NK-92 (cell line): Measurements from ENCODE around the gene RBM26.

ENCODE experiments used
- DNase-seq: peaks from one replicate; lab custom pipeline; 2025; ENCODE audit not compliant: unreplicated experiment; lab: John Stamatoyannopoulos, UW

RBM26 gene

GRCh38 chr13:79423801-79424642 lies 18.0 kb upstream of the RBM26 start:
- DNase-seq = no peak

GRCh38 chr13:79423340-79423739 lies 17.3 kb upstream of the RBM26 start:
- DNase-seq = no peak

GRCh38 chr13:79419365-79419764 lies 13.3 kb upstream of the RBM26 start:
- DNase-seq = no peak

DNA sequence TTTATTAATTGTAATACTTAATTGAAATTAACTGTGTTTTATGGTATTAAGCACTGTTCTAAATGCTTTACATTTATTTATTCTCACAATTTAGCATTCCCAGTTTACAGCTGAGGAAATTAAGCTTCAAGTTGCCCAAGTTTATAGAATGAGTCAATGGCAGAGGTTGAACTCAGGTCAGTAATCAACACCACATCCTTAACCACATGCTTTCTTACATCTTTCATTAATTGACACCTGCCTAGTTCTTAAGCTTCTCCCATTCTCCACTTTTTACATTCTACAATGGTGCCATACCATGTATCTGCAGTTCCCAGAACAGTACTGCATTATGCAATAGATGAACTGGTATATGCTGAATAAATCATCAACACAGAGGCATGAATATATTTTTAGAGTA lies 11.7 kb upstream of the RBM26 start:
- DNase-seq = no peak

DNA sequence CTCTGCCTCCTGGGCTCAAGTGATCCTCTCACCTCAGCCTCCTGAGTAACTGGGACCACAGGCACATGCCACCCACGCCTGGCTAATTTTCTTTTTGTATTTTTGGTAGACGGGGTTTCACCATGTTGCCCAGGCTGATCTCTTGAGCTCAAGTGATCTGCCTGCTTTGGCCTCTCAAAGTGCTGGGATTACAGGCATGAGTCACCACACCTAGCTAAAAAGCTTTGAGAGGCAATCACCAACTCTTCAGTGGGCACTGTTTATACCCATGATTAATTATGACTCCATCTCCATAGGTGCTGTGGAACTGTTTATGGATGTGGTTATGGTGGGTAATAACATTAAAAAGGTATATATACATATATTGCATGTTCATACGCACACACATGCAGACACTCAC lies 7.5 kb upstream of the RBM26 start:
- DNase-seq = no peak

DNA sequence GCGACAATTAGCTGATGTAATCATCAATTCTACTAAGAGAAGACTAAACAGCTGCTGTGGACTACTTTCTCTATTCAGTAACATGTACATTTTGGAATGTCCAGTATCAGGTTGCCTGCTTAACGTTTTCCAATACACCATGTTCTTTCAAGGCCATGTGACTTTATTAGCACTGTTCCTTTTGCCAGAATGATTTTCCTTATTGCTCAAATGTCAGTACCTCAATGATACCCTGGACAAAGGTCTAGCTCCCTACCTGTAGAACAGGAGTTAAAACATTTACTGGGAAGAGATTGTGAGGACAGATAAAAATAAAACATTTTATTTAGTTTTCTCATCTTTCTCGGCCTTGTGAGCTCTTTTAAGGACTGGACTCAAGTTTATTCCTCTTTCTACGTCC lies 3.8 kb upstream of the RBM26 start:
- DNase-seq = no peak

GRCh38 chr13:79407349-79407979 lies 1.4 kb upstream of the RBM26 start:
- no peak for DNase-seq

- DNase-seq = no peak
These were observed 498 bp upstream of the RBM26 start for GRCh38 chr13:79406597-79406908.

- DNase-seq = no peak
These were observed 589 bp downstream of the RBM26 start for GRCh38 chr13:79405501-79405830.

GRCh38 chr13:79404985-79405384 lies 1.1 kb downstream of the RBM26 start:
- no peak for DNase-seq

DNA sequence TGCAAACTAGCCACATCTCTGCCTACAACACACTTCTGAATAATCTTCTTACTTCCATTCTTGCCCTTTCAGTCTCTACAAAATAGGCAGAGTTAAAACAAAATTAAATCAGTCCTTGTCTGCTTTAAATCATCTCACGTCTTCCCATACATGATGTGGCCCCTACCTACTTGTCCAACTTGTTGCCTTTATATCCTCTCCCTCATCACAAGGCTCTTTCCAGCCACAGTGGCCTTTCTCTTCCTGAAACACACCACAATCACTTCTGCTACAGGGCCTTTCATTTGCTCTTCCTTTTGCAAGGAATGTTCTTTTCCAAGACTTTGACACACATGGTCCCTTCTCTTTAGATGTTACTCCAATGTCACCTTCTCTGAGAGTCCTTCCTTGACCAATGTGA lies 1.7 kb downstream of the RBM26 start:
- DNase-seq = no peak

GRCh38 chr13:79403113-79403512 lies 2.9 kb downstream of the RBM26 start:
- DNase-seq = no peak

DNA sequence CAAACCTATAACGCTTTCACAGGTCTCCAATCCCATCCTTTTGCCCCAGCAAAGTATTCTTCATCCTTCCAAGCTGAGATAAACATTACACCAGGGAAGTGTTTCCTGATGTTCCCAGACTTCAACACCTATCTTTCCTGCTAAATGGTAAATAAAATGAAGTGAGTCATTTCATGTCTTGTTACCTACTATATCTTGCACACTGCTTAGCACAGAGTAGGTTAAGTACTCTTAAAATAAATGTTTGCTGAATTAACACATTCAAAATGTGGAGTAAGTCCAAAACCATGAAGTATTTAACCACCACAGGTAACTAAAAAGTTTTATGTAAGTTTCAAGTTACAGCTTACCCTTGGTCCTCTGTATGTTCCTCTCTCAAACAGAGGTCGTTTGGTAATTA lies 3.4 kb downstream of the RBM26 start:
- no peak for DNase-seq

- DNase-seq = no peak
These were observed 3.9 kb downstream of the RBM26 start for GRCh38 chr13:79402074-79402635.

GRCh38 chr13:79401259-79402070 lies 4.6 kb downstream of the RBM26 start:
- DNase-seq = no peak

DNA sequence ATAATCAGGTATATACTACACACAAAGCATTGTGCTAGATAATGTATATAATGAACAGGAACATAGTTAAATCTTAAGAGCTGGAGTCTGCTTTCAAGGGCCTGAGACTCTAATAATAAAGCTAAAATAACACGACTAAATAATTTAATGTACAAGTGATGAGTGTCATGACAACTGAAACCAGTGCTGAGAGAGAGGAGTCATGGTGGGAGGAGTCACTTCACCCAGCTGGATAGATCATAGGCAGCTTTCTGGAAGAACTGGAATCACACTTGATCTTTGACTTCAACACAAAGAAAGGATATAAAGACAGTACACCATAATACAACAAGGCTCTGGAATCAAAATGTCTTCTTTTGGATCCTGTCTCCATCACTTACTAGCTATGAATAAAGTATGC lies 7.1 kb downstream of the RBM26 start:
- DNase-seq = no peak

DNA sequence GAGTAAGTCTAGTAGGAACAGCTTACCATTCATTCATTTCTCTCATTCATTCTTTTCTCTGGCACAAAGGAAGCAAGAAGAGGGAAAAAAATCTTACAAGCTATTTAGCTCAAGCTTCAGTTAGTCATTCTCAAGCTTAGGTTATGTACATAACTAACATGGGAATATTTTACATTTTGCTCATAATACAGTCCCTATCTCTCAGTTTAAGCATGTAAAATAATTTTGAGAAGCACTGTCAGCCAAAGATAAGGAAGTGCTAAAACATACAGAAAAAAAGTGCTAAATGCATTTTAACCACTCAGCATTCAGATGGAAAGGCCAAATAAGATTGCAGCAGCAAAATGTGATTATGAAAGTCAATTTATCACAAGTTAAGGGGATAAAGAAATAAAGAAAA lies 7.9 kb downstream of the RBM26 start:
- DNase-seq = no peak

DNA sequence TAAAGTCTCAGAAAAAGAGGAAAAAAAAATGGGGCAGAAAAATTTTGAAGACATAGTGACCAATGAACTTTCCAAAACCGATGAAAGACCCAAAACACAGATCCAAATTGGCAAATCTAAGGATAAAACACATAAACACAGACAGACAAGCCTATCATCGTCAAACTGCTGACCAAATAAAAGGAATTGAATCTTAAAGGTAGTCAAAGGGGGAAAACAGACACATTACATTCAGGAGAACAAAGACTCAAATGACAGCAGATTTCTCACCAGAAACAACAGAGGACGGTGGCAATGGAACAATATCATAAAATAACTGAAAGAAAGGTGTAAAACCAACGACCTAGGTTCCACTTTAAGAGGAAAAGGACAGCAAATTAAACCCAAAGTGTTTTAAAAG lies 10.2 kb downstream of the RBM26 start:
- DNase-seq = no peak

- DNase-seq = no peak
These were observed 12.3 kb downstream of the RBM26 start for GRCh38 chr13:79393564-79394249.

DNA sequence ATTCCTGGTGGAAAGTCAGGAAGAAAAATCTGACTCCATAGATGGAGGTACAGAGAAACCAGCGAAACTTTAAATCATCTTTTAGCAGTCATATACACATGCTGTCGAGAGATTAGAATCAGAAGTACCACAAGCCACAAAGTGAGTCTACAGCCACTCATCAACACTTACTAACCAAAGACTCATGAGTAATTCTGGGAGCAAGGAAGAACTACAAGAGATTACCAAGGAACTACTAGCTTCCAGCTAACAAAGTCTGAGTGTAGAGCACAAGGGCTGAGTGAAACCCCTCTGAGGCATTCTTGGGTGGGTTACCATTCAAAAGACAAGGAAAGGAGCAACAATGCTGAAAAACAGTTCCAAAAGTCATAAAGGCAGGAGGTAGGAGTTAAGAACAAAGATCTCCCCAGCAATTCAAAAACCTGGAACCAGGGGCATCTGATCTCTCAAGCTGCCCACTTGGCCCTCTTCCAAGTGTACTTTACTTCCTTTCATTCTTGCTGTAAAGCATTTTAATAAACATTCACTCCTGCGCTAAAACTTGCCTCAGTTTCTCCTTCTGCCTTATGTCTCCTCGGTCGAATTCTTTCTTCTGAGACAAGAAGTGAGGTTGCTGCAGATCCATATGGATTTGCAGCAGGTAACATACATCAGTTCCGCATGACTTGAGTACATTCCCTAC lies 13.0 kb downstream of the RBM26 start:
- no peak for DNase-seq

DNA sequence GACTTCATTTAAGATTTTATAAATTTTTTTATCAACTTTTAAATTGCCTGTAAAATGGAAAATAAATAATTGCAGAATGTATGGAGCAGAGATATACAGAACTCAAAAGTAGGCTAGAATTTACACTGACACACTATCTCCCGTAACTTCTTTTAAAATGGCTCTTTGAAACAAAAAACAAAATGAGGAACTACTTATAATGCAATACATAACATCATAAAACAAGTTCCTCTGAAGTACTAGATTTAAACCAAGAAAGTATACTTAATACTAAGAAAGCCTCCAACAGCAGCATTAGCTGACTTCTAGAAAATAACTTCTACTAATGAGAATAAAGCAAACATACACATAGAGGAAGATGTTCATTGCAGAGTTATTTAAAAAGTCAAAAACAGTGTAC lies 17.0 kb downstream of the RBM26 start:
- DNase-seq = no peak
